ENCODE results near the gene TEDDM1.

Gene TEDDM1

DNA sequence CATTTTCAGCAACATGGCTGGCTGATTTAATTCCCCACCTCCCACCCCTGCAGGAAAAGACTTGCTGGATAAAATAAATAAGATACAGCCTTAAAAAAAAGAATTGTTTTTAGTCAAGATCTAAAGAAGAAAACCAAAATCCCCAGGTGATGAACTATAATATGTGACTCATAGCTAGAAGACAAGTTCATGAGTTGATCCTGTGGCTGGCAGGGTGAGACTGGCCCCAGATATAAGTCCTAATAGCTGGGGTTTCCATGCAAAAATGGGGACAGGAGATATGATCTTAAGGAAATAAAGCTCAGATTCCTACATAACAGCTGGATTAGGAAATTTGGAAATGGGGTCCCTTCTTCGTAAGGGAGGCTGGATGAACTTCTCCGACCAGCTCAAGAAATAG is 27.6 kb upstream of the TEDDM1 start:
- Histone ChIP-seq H2BK12ac (ENCODE audit: low read length) (no peak overlapping the region), H3K4me1 (ENCODE audit: control insufficient read depth in 1 of 2, insufficient read depth in 2 of 2, low read length in 2 of 2) (no peaks in the 10 kb centered on the region), H3K27ac (ENCODE audit: low read depth, low read length) (no peak overlapping the region), H3K9me3 (ENCODE audit: insufficient read depth, low read depth, low read length) (no peaks in the 10 kb centered on the region), H3K23ac (ENCODE audit: low read length) (no peak overlapping the region), H3K79me2 (ENCODE audit: control insufficient read depth, insufficient read depth, low read length, poor library complexity) (no peaks in the 10 kb centered on the region), H3K18ac (ENCODE audit: low read length) (no peak overlapping the region), H3K9ac (ENCODE audit: low read length) (no peak overlapping the region), H2BK120ac (ENCODE audit: insufficient read depth, low read length, poor library complexity) (no peak overlapping the region), H4K12ac (ENCODE audit: low read depth, low read length) (no peak overlapping the region), H2AK5ac (ENCODE audit: low read length) (no peak overlapping the region), H3K27me3 (ENCODE audit: insufficient read depth, low read length) (no peaks in the 10 kb centered on the region), H4K91ac (ENCODE audit: low read depth, low read length) (no peak overlapping the region), H3K4me2 (ENCODE audit: low read length) (no peak overlapping the region), H3K14ac (ENCODE audit: low read length) (no peak overlapping the region), H3K36me3 (ENCODE audit: control insufficient read depth in 1 of 2, insufficient read depth in 2 of 2, low read length in 2 of 2) (no peaks in the 10 kb centered on the region), H3K79me1 (ENCODE audit: low read length) (no peaks in the 10 kb centered on the region), H4K8ac (ENCODE audit: low read depth, low read length) (no peak overlapping the region), H2AFZ (ENCODE audit: insufficient read depth, low read length, poor library complexity) (no peak overlapping the region), H3K4me3 (ENCODE audit: low read depth, low read length) (no peak overlapping the region), H2BK5ac (ENCODE audit: low read depth, low read length, poor library complexity) (no peak overlapping the region), H3K4ac (ENCODE audit: low read depth, low read length) (no peak overlapping the region)
- DNase-seq: no peak
- no CpG with 5 or more reads among the region's 2 CpGs for WGBS (ENCODE audit: extremely low coverage, insufficient coverage, insufficient read length)

DNA sequence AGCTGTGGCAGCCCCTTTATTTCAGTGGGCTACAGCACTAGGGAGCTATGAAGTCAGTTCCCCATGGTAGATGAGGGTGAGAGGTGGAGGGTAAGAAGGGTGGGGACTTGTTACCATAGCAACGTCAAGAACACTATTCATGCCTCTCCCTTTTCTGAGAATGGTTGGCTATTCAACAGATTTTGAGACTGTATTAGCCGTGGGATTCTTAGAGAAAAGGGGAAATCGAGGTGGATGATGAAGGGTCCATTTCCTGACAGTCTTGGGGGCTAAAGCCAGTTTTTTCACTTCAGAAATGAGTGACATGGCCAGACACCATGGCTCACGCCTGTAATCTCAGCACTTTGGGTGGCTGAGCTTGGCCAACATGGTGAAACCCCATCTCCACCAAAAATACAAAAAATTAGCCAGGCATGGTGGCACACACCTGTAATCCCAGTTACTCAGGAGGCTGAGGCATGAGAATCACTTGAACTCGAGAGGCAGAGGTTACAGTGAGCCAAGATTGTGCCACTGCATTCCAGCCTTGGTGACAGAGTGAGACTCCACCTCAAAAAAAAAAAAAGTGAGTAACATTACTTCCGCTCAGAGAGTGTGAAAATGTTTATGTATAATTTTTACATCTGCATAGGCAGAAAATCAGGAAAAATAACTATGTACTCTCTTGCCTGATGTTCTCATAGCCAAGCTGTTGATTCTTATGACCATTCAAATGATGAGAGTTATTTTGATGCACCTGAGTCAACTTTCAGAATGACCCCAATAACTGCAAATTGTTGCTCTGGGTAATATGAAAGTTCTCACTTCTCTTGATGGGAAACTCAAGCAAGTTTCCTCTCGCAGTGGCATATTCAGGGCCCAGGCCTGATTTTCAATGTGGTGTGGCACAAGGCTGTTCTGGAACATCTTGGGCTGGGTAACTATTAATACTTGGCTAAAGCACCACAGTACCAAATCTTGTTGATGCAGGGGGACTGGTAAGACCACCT is 26.3 kb upstream of the TEDDM1 start:
- H4K12ac ChIP-seq (ENCODE audit: low read depth, low read length): no peak overlapping the region
- H3K18ac ChIP-seq (ENCODE audit: low read length): no peak overlapping the region
- no peak overlapping the region for H2AFZ ChIP-seq (ENCODE audit: insufficient read depth, low read length, poor library complexity)
- no peak overlapping the region for H3K4me3 ChIP-seq (ENCODE audit: low read depth, low read length)
- no peak overlapping the region for H4K8ac ChIP-seq (ENCODE audit: low read depth, low read length)
- no peaks in the 10 kb centered on the region for H3K79me1 ChIP-seq (ENCODE audit: low read length)
- no peak overlapping the region for H3K4ac ChIP-seq (ENCODE audit: low read depth, low read length)
- H3K27ac ChIP-seq (ENCODE audit: low read depth, low read length): no peak overlapping the region
- H3K14ac ChIP-seq (ENCODE audit: low read length): no peak overlapping the region
- H2BK12ac ChIP-seq (ENCODE audit: low read length): no peak overlapping the region
- no peak overlapping the region for H3K4me2 ChIP-seq (ENCODE audit: low read length)
- WGBS (ENCODE audit: extremely low coverage, insufficient coverage, insufficient read length): no CpG with 5 or more reads among the region's 7 CpGs
- H3K27me3 ChIP-seq (ENCODE audit: insufficient read depth, low read length): no peaks in the 10 kb centered on the region
- H2AK5ac ChIP-seq (ENCODE audit: low read length): no peak overlapping the region
- no peak for DNase-seq
- no peak overlapping the region for H3K23ac ChIP-seq (ENCODE audit: low read length)
- no peaks in the 10 kb centered on the region for H3K4me1 ChIP-seq (ENCODE audit: control insufficient read depth in 1 of 2, insufficient read depth in 2 of 2, low read length in 2 of 2)
- no peak overlapping the region for H2BK5ac ChIP-seq (ENCODE audit: low read depth, low read length, poor library complexity)
- H3K9ac ChIP-seq (ENCODE audit: low read length): no peak overlapping the region
- H3K9me3 ChIP-seq (ENCODE audit: insufficient read depth, low read depth, low read length): no peaks in the 10 kb centered on the region
- no peaks in the 10 kb centered on the region for H3K79me2 ChIP-seq (ENCODE audit: control insufficient read depth, insufficient read depth, low read length, poor library complexity)
- H4K91ac ChIP-seq (ENCODE audit: low read depth, low read length): no peak overlapping the region
- H3K36me3 ChIP-seq (ENCODE audit: control insufficient read depth in 1 of 2, insufficient read depth in 2 of 2, low read length in 2 of 2): no peaks in the 10 kb centered on the region
- H2BK120ac ChIP-seq (ENCODE audit: insufficient read depth, low read length, poor library complexity): no peak overlapping the region

DNA sequence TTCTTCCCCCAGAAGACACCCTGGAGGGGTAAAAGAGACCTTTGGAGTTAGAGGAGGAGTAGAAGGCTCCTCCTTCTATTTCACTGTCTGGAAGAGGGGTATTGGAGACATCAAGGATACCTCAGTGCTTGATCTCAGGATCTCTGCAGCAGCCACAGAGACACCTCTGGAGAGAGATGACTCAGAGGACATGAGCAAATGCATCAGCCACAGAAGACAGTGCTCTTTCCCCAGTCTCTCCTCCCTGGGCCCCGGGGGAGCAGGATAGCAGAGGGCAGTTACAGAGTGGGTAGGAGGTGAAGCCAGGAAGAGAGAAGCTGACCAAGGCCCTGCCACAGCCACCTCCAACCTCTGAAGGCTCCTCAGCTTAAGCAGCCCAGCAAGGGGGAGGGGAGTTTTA is 15.3 kb upstream of the TEDDM1 start:
- no peak overlapping the region for H3K4me3 ChIP-seq (ENCODE audit: low read depth, low read length)
- no peak overlapping the region for H4K8ac ChIP-seq (ENCODE audit: low read depth, low read length)
- no peak overlapping the region for H3K23ac ChIP-seq (ENCODE audit: low read length)
- no peak overlapping the region for H3K18ac ChIP-seq (ENCODE audit: low read length)
- no peak overlapping the region for H3K9ac ChIP-seq (ENCODE audit: low read length)
- no peaks in the 10 kb centered on the region for H3K27me3 ChIP-seq (ENCODE audit: insufficient read depth, low read length)
- no peak overlapping the region for H4K12ac ChIP-seq (ENCODE audit: low read depth, low read length)
- peaks cover 1% of the 10 kb centered on the region for H3K79me1 ChIP-seq (ENCODE audit: low read length)
- no peaks in the 10 kb centered on the region for H3K4me1 ChIP-seq (ENCODE audit: control insufficient read depth in 1 of 2, insufficient read depth in 2 of 2, low read length in 2 of 2)
- H3K4me2 ChIP-seq (ENCODE audit: low read length): no peak overlapping the region
- H2AFZ ChIP-seq (ENCODE audit: insufficient read depth, low read length, poor library complexity): no peak overlapping the region
- WGBS (ENCODE audit: extremely low coverage, insufficient coverage, insufficient read length): no CpG with 5 or more reads among the region's 1 CpG
- no peaks in the 10 kb centered on the region for H3K9me3 ChIP-seq (ENCODE audit: insufficient read depth, low read depth, low read length)
- H2BK120ac ChIP-seq (ENCODE audit: insufficient read depth, low read length, poor library complexity): no peak overlapping the region
- H3K36me3 ChIP-seq (ENCODE audit: control insufficient read depth in 1 of 2, insufficient read depth in 2 of 2, low read length in 2 of 2): no peaks in the 10 kb centered on the region
- no peak overlapping the region for H3K4ac ChIP-seq (ENCODE audit: low read depth, low read length)
- H3K27ac ChIP-seq (ENCODE audit: low read depth, low read length): no peak overlapping the region
- H3K14ac ChIP-seq (ENCODE audit: low read length): no peak overlapping the region
- H2AK5ac ChIP-seq (ENCODE audit: low read length): no peak overlapping the region
- no peak overlapping the region for H4K91ac ChIP-seq (ENCODE audit: low read depth, low read length)
- no peak overlapping the region for H2BK5ac ChIP-seq (ENCODE audit: low read depth, low read length, poor library complexity)
- H3K79me2 ChIP-seq (ENCODE audit: control insufficient read depth, insufficient read depth, low read length, poor library complexity): no peaks in the 10 kb centered on the region
- DNase-seq: no peak
- no peak overlapping the region for H2BK12ac ChIP-seq (ENCODE audit: low read length)

DNA sequence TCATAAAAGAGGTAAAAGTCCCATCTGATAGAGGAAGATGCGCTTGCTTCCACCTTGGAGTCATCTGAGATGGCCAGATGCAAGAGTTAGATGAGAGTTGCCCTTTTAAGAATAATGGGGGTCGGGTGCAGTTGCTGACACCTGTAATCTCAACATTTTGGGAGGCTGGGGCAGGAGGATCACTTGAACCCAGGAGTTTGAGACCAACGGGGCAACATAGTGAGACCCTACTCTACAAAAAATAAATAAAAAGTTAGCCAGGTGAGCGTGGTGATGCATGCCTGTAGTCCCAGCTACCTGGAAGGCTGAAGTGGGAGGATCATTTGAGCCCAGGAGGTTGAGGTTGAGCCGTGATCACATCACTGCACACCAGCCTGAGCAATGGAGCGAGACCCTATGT is 13.5 kb upstream of the TEDDM1 start:
- Histone ChIP-seq H2AK5ac (ENCODE audit: low read length) (no peak overlapping the region), H3K23ac (ENCODE audit: low read length) (no peak overlapping the region), H4K91ac (ENCODE audit: low read depth, low read length) (no peak overlapping the region), H3K9me3 (ENCODE audit: insufficient read depth, low read depth, low read length) (no peaks in the 10 kb centered on the region), H2BK5ac (ENCODE audit: low read depth, low read length, poor library complexity) (no peak overlapping the region), H3K9ac (ENCODE audit: low read length) (no peak overlapping the region), H4K8ac (ENCODE audit: low read depth, low read length) (no peak overlapping the region), H3K14ac (ENCODE audit: low read length) (no peak overlapping the region), H3K27ac (ENCODE audit: low read depth, low read length) (no peak overlapping the region), H3K4me3 (ENCODE audit: low read depth, low read length) (no peak overlapping the region), H3K36me3 (ENCODE audit: control insufficient read depth in 1 of 2, insufficient read depth in 2 of 2, low read length in 2 of 2) (no peaks in the 10 kb centered on the region), H3K79me2 (ENCODE audit: control insufficient read depth, insufficient read depth, low read length, poor library complexity) (no peaks in the 10 kb centered on the region), H3K79me1 (ENCODE audit: low read length) (peaks cover 1% of the 10 kb centered on the region), H4K12ac (ENCODE audit: low read depth, low read length) (no peak overlapping the region), H2BK12ac (ENCODE audit: low read length) (no peak overlapping the region), H3K18ac (ENCODE audit: low read length) (no peak overlapping the region), H3K27me3 (ENCODE audit: insufficient read depth, low read length) (no peaks in the 10 kb centered on the region), H3K4ac (ENCODE audit: low read depth, low read length) (no peak overlapping the region), H3K4me2 (ENCODE audit: low read length) (no peak overlapping the region), H3K4me1 (ENCODE audit: control insufficient read depth in 1 of 2, insufficient read depth in 2 of 2, low read length in 2 of 2) (no peaks in the 10 kb centered on the region), H2AFZ (ENCODE audit: insufficient read depth, low read length, poor library complexity) (no peak overlapping the region), H2BK120ac (ENCODE audit: insufficient read depth, low read length, poor library complexity) (no peak overlapping the region)
- DNase-seq: no peak
- no CpG with 5 or more reads among the region's 6 CpGs for WGBS (ENCODE audit: extremely low coverage, insufficient coverage, insufficient read length)
